ENCODE data around the gene ASS1. TPM values are rescaled to one million over a fixed set of nuclear protein-coding genes. Genes with fewer than 3 reads are reported as not detected.

The ASS1 gene
- total RNA-seq, 4 donors from 2014 or later = 123 to 235 (median 166) TPM

DNA sequence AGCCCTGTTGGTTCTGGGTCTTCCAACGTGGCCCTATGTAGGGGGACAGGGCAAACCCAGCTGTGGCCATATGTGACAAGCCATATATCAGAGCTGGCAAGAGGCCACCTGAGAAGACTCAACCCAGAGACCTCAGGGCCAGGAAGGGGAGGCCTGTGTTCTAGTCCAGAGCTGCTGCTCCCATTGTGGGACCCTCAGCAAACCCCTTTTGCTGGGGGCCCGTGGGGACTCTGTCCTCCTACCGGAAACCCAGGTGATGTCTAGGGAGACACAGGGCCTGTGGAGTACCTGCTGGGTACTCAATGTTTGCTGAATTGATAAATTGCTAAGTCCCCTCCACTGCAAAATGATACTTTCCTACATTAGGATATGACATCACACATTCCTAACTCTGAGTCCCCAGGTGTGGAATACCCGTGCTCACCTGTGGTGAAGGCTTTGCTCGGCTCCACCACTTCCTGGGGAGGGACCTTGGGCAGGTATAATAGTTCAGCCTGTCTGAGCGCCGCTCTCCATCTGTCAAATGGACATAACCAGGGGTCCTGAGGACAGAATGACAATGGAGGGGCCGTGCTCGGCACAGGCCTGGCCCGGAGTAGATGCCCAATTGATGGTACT is 38.4 kb upstream of the ASS1 start:
- Histone ChIP-seq H3K36me3 (no peaks in the 10 kb centered on the region), H3K27me3 (no peaks in the 10 kb centered on the region)

GRCh38 chr9:130407916-130408663 is 36.7 kb upstream of the ASS1 start:
- Histone ChIP-seq H3K27ac (no peak overlapping the region), H3K9me3 (no peaks in the 10 kb centered on the region), H3K4me1 (no peaks in the 10 kb centered on the region), H3K27me3 (no peaks in the 10 kb centered on the region), H3K36me3 (no peaks in the 10 kb centered on the region), H3K4me3 (replicated peaks in 1 of 3) (no peak overlapping the region)
- 83 to 85% methylated on average over 6 to 9 of the region's 9 CpGs for WGBS, 2 donors
- TF ChIP-seq POLR2A (IDR thresholded peaks at IDR 0.05) = no peak
- no peak for TF ChIP-seq CTCF (IDR thresholded peaks at IDR 0.05)
- no peak for DNase-seq
- intact Hi-C loops (cut with DNase I) = no loop called here

More for the DNA sequence above, 38.4 kb upstream of the ASS1 start:
- H3K9me3 ChIP-seq = no peaks in the 10 kb centered on the region
- H3K4me1 ChIP-seq = no peaks in the 10 kb centered on the region
- TF ChIP-seq POLR2A (IDR thresholded peaks at IDR 0.05) = no peak
- TF ChIP-seq CTCF (IDR thresholded peaks at IDR 0.05) = no peak
- intact Hi-C loops (cut with DNase I) = no loop called here
- no peak overlapping the region for H3K4me3 ChIP-seq (replicated peaks in 1 of 3)
- H3K27ac ChIP-seq = no peak overlapping the region
- DNase-seq = no peak
- WGBS, 2 donors = 84 to 93% methylated on average over 8 to 9 of the region's 10 CpGs

DNA sequence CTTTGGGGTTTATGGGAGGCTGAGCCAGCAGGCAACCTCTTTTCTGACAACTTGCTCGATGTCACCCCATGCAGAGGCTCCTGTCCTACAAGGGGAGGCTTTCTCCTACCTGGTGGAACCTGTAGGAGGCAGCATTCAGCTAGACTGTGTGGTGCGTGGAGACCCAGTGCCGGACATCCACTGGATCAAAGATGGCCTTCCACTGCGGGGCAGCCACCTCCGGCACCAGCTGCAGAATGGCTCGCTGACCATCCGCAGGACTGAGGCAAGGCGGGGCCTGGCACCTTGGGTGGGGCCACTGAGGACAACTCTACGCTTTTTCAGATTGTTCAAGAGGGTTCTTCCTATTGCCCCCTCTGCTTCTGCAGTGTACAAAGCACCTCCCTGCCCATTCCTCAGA is 36.1 kb upstream of the ASS1 start:
- Histone ChIP-seq H3K4me1 (no peaks in the 10 kb centered on the region), H3K4me3 (replicated peaks in 1 of 3) (no peak overlapping the region), H3K36me3 (no peaks in the 10 kb centered on the region), H3K27ac (no peak overlapping the region), H3K9me3 (no peaks in the 10 kb centered on the region), H3K27me3 (no peaks in the 10 kb centered on the region)
- no peak for DNase-seq
- 75 to 90% methylated on average over 1 to 9 of the region's 9 CpGs for WGBS, 2 donors
- TF ChIP-seq CTCF (IDR thresholded peaks at IDR 0.05) = no peak
- TF ChIP-seq POLR2A (IDR thresholded peaks at IDR 0.05) = no peak
- intact Hi-C loops (cut with DNase I) = no loop called here

DNA sequence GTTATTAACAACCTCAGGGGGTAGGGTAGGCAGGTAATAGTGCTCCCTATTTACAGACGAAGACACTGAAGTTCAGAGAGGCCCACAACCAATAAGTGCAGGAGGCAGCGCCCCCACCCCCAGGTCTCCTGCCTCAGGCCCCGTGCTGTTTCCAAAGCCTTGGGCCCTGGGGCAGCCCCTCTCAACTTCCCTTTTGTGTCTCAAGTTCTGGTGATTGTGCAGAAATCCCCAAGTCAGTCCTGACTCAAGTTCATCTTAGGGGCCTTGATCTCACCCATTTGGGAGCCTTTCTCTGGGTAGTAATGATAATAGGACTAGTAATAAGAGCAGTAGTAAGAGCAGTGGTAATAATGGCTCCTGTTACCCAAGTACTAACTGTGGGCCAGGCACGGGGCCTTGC is 35.5 kb upstream of the ASS1 start:
- no peak for DNase-seq
- TF ChIP-seq CTCF (IDR thresholded peaks at IDR 0.05) (no peak), POLR2A (IDR thresholded peaks at IDR 0.05) (no peak)
- intact Hi-C loops (cut with DNase I) = no loop called here
- H3K36me3 ChIP-seq = no peaks in the 10 kb centered on the region
- H3K27ac ChIP-seq = no peak overlapping the region
- WGBS, 2 donors = 72 to 79% methylated on average over 4 of the region's 4 CpGs
- no peaks in the 10 kb centered on the region for H3K27me3 ChIP-seq
- no peaks in the 10 kb centered on the region for H3K4me1 ChIP-seq
- no peak overlapping the region for H3K4me3 ChIP-seq (replicated peaks in 1 of 3)
- no peaks in the 10 kb centered on the region for H3K9me3 ChIP-seq

GRCh38 chr9:130410443-130410842 is 34.3 kb upstream of the ASS1 start:
- Histone ChIP-seq H3K36me3 (no peaks in the 10 kb centered on the region), H3K4me1 (no peaks in the 10 kb centered on the region), H3K27ac (no peak overlapping the region), H3K4me3 (replicated peaks in 1 of 3) (no peak overlapping the region), H3K9me3 (no peaks in the 10 kb centered on the region), H3K27me3 (no peaks in the 10 kb centered on the region)
- TF ChIP-seq CTCF (IDR thresholded peaks at IDR 0.05) (no peak), POLR2A (IDR thresholded peaks at IDR 0.05) (no peak)
- intact Hi-C loops (cut with DNase I) = no loop called here
- DNase-seq = no peak
- WGBS, 2 donors = 71 to 78% methylated on average over 11 to 12 of the region's 12 CpGs

Measured in thyroid gland (tissue), 4 donors.